Kidney (tissue), 14 donors: ENCODE results near the gene GABPB1. TPM values are rescaled to one million over a fixed set of nuclear protein-coding genes. Genes with fewer than 3 reads are reported as not detected.

Experiments used
- DNase-seq, 5 donors: peaks; one replicate each; pipeline ENCODE4 v3.0.0-alpha.2; 2013 to 2020
- FAIRE-seq: peaks from 2 replicates; lab custom pipeline; 2012; peaks lifted over from hg19 to GRCh38; lab: Jason Lieb, UNC
- H3K27ac ChIP-seq, 2 donors: one replicate each; pipeline ENCODE4 v1.7.0; 2013; ENCODE audit warnings: low read depth in 2 of 2, low read length in 2 of 2, inconsistent platforms in 1 of 2
- H3K27me3 ChIP-seq: one replicate; pipeline ENCODE4 v1.7.1; 2013; ENCODE audit warnings: low read length, inconsistent platforms; ENCODE audit not compliant: control insufficient read depth, insufficient read depth
- H3K36me3 ChIP-seq, 3 donors: one replicate each; pipeline versions ENCODE4 v1.7.0 to v1.7.1; 2013; ENCODE audit warnings: low read length in 3 of 3, control low read depth in 1 of 3, inconsistent platforms in 1 of 3; ENCODE audit not compliant: insufficient read depth in 3 of 3, control insufficient read depth in 2 of 3
- H3K4me1 ChIP-seq, 3 donors: one replicate each; pipeline versions ENCODE4 v1.7.0 to v1.7.1; 2013; ENCODE audit warnings: low read length in 3 of 3, inconsistent platforms in 1 of 3, low read depth in 1 of 3; ENCODE audit not compliant: control insufficient read depth in 2 of 3, insufficient read depth in 2 of 3
- H3K4me3 ChIP-seq, 3 donors: one replicate each; pipeline versions ENCODE4 v1.7.0 to v1.8.1; 2013; ENCODE audit warnings: low read length in 3 of 3, control low read depth in 1 of 3, inconsistent platforms in 1 of 3
- H3K9ac ChIP-seq, 3 donors: one replicate each; pipeline versions ENCODE4 v1.7.0 to v1.7.1; 2013; ENCODE audit warnings: low read length in 3 of 3, control low read depth in 1 of 3, inconsistent platforms in 1 of 3
- H3K9me3 ChIP-seq, 3 donors: one replicate each; pipeline versions ENCODE4 v1.7.0 to v1.7.1; 2013; ENCODE audit warnings: low read length in 3 of 3, control low read depth in 1 of 3, inconsistent platforms in 1 of 3; ENCODE audit not compliant: control insufficient read depth in 2 of 3, insufficient read depth in 1 of 3
- intact Hi-C: fragments of 100-400 bp; cut with DNase I; formaldehyde crosslinking; loops from one replicate; pipeline ENCODE4 v1.11.1; 2022
- polyA plus RNA-seq: library from polyadenylated mRNA; stranded (reverse); fragments of 350-450 nt; fragmentation: Illumina TruSeq; extraction: RNeasy Lipid Tissue Mini Kit (QIAGEN cat#74804); gene quantifications from one replicate; pipeline ENCODE4 v1.2.3, GENCODE V29; 2014; ENCODE audit warnings: low read depth, low replicate concordance; ENCODE audit not compliant: insufficient read depth
- total RNA-seq: library from RNA; stranded (reverse); fragmentation: NEBNext Ultra II Directional; extraction: Animal tissue kit (Norgen Biotek cat#: 25700); gene quantifications from one replicate; pipeline ENCODE4 v1.2.1, GENCODE V29; 2021
- TF ChIP-seq, protein P1 (sequence below): IDR thresholded peaks from 3 replicates; pipeline ENCODE4 v1.5.1; 2012; ENCODE audit warnings: mild to moderate bottlenecking, moderate library complexity, borderline replicate concordance; ENCODE audit not compliant: insufficient read depth; ENCODE audit errors: extremely low read depth
- donor health status: control.
- donor health status: control.
- donor health status: control.
- donor health status: control.
- donor health status: control.
- donor health status: DM: yes; HTN: yes; CAD: no.
- donor health status: Normal renal cell carcinoma (clear cell type).

Gene GABPB1
- total and polyA plus RNA-seq, 2 donors from 2014 or later: 6.2 to 20.6 TPM

DNA sequence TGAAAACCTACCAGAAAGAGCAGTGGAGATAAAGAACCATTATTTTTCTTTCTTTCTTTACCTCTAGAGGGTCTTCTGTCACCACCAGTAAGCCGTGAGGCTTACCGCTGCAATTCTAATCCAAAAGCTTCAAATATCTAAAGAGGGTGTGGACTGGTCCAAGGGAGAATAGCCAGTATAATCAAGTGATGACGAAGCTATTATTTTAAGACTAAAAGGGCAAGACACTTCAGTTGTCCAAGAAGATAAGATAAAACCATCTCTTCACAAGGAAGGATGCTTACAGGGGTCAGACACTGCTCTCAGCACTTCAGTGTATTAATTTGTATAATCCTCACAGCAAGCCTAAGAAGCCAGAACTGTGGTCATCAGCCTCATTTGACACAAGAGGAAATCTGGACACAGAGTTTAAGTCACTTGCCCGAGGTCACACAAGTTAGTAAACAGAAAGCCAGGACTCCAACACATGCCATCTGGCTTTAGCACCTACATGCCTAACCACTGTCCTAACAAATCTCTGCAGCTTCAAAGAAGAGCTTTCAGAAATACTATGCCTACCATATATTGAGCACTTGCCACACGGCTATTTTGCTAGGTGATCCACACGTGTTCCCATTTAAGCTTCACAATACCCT lies 104.1 kb downstream of the GABPB1 start:
- H3K4me3 ChIP-seq: no peak overlapping the region
- no peak for DNase-seq
- no peak overlapping the region for H3K27ac ChIP-seq
- intact Hi-C loops: no loop called here
- TF ChIP-seq, protein P1, sequence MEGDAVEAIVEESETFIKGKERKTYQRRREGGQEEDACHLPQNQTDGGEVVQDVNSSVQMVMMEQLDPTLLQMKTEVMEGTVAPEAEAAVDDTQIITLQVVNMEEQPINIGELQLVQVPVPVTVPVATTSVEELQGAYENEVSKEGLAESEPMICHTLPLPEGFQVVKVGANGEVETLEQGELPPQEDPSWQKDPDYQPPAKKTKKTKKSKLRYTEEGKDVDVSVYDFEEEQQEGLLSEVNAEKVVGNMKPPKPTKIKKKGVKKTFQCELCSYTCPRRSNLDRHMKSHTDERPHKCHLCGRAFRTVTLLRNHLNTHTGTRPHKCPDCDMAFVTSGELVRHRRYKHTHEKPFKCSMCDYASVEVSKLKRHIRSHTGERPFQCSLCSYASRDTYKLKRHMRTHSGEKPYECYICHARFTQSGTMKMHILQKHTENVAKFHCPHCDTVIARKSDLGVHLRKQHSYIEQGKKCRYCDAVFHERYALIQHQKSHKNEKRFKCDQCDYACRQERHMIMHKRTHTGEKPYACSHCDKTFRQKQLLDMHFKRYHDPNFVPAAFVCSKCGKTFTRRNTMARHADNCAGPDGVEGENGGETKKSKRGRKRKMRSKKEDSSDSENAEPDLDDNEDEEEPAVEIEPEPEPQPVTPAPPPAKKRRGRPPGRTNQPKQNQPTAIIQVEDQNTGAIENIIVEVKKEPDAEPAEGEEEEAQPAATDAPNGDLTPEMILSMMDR: no peak
- FAIRE-seq: no peak
- H3K4me1 ChIP-seq: peaks cover 0 to 3% (median 0%) of the 10 kb centered on the region in 3 donors
- H3K36me3 ChIP-seq: no peaks in the 10 kb centered on the region
- H3K9me3 ChIP-seq: no peaks in the 10 kb centered on the region
- H3K27me3 ChIP-seq: no peaks in the 10 kb centered on the region
- no peak overlapping the region for H3K9ac ChIP-seq

DNA sequence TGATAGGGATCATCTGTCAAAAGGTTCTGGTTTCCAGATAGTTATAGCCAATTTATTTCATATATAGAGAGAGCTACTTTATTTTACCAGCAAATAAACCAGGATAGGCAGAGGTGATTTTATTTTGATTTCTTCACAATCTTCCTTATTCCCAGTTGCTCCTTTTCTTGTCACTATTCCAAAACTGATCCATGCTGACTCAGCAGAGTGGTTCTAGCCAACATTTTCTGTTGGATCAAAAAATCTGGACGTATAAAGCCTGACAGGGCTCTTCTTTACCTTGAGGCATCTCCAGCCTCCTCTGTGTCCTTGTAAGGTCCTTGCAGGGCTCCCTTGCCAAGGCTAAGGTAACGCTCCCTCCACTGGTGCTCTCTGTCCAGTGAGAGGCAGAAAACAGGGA lies 105.3 kb downstream of the GABPB1 start:
- TF ChIP-seq, protein P1: no peak
- DNase-seq (no peak), FAIRE-seq (no peak)
- no peaks in the 10 kb centered on the region for H3K9me3 ChIP-seq
- peaks cover 0 to 3% (median 0%) of the 10 kb centered on the region in 3 donors for H3K4me1 ChIP-seq
- no peaks in the 10 kb centered on the region for H3K27me3 ChIP-seq
- no peak overlapping the region for H3K4me3 ChIP-seq
- no peak overlapping the region for H3K9ac ChIP-seq
- H3K27ac ChIP-seq: no peak overlapping the region
- H3K36me3 ChIP-seq: no peaks in the 10 kb centered on the region
- intact Hi-C loops: no loop called here

DNA sequence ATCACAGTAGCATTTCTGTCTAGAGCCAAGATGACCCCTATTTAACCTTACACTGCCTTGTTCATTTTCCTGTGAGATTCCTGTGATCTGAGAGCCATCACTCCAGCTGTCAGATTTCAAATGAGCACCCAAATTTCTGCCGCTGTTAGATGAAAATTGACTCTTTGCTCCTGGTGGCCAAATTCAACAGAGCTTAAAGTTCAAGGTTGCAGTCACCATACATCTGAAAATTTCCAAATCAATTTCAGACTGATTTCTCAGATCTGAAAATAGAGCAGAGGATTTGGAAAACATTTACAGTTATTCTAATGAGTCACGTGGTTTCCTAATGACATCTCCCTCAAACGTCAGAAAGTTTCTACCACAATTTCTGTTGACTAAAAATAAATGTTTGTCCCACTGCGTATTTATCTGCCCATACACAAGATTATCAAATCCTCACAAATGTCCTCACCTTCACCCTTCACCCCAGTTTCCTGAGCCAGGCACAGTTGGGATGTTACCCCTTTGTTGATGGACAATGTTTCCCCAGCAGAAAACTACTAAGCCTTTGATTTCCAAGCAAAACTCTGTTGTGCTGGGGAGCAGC lies 105.9 kb downstream of the GABPB1 start:
- Histone ChIP-seq H3K9ac (no peak overlapping the region), H3K27ac (no peak overlapping the region), H3K9me3 (no peaks in the 10 kb centered on the region), H3K4me1 (peaks cover 0 to 3% (median 0%) of the 10 kb centered on the region in 3 donors), H3K27me3 (no peaks in the 10 kb centered on the region), H3K4me3 (no peak overlapping the region), H3K36me3 (no peaks in the 10 kb centered on the region)
- intact Hi-C loops: no loop called here
- FAIRE-seq: no peak
- TF ChIP-seq, protein P1: no peak
- no peak for DNase-seq
